Keratinocyte (primary cell): ENCODE measurements around the gene AKT1S1. TPM values are rescaled to one million over a fixed set of nuclear protein-coding genes. Genes with fewer than 3 reads are reported as not detected.

Experiments used
- DNase-seq: peaks from one replicate; pipeline ENCODE4 v3.0.0-alpha.2; 2011; ENCODE audit warnings: low read depth, missing footprints, low spot score
- FAIRE-seq: peaks from 2 replicates; lab custom pipeline; 2011; peaks lifted over from hg19 to GRCh38; lab: Jason Lieb, UNC
- H2AFZ ChIP-seq: 2 replicates; pipeline ENCODE4 v1.6.0; 2012; ENCODE audit warnings: low read length, control low read depth, inconsistent platforms; ENCODE audit not compliant: control insufficient read depth
- H3K27ac ChIP-seq: 2 replicates; pipeline ENCODE4 v1.5.1; 2011; ENCODE audit warnings: low read length; ENCODE audit not compliant: control insufficient read depth, insufficient read depth
- H3K27me3 ChIP-seq: 3 replicates; pipeline ENCODE4 v1.6.0; 2011; ENCODE audit warnings: low read length; ENCODE audit not compliant: control insufficient read depth, insufficient read depth; ENCODE audit errors: extremely low read depth
- H3K36me3 ChIP-seq, 2 experiments: 2 replicates in 1 of 2; 3 replicates in 1 of 2; pipeline ENCODE4 v1.5.1; 2011; ENCODE audit warnings: low read length in 2 of 2, mild to moderate bottlenecking in 1 of 2; ENCODE audit not compliant: control insufficient read depth in 2 of 2, insufficient read depth in 2 of 2; ENCODE audit errors: extremely low read depth in 1 of 2
- H3K4me1 ChIP-seq: 3 replicates; pipeline ENCODE4 v1.5.1; 2011; ENCODE audit warnings: low read length; ENCODE audit not compliant: control insufficient read depth, insufficient read depth; ENCODE audit errors: extremely low read depth
- H3K4me2 ChIP-seq: 3 replicates; pipeline ENCODE4 v1.6.0; 2011; ENCODE audit warnings: low read depth, low read length; ENCODE audit not compliant: control insufficient read depth, insufficient read depth; ENCODE audit errors: extremely low read depth
- H3K4me3 ChIP-seq, 3 experiments: fragments of 200-600 bp in 1 of 3; sonication (generic) in 1 of 3; 2 replicates in 2 of 3; 3 replicates in 1 of 3; pipeline ENCODE4 v1.5.1; 2011 to 2016; ENCODE audit warnings: low read length in 3 of 3, mild to moderate bottlenecking in 3 of 3, control low read depth in 2 of 3, inconsistent platforms in 1 of 3, low read depth in 1 of 3, mixed read lengths in 1 of 3, mixed run types in 1 of 3, moderate library complexity in 1 of 3; ENCODE audit not compliant: control insufficient read depth in 2 of 3, insufficient read depth in 2 of 3; ENCODE audit errors: extremely low read depth in 1 of 3
- H3K79me2 ChIP-seq: 2 replicates; pipeline ENCODE4 v1.6.0; 2012; ENCODE audit warnings: low read length; ENCODE audit not compliant: control insufficient read depth, insufficient read depth
- H3K9ac ChIP-seq: 3 replicates; pipeline ENCODE4 v1.6.0; 2011; ENCODE audit warnings: low read length; ENCODE audit not compliant: control insufficient read depth, insufficient read depth; ENCODE audit errors: extremely low read depth
- H3K9me1 ChIP-seq: 3 replicates; pipeline ENCODE4 v1.6.0; 2011; ENCODE audit warnings: low read length; ENCODE audit not compliant: control insufficient read depth, insufficient read depth; ENCODE audit errors: extremely low read depth
- H3K9me3 ChIP-seq: 2 replicates; pipeline ENCODE4 v1.5.1; 2012; ENCODE audit warnings: low read depth, low read length; ENCODE audit not compliant: control insufficient read depth
- H4K20me1 ChIP-seq: 3 replicates; pipeline ENCODE4 v1.6.0; 2011; ENCODE audit warnings: low read length; ENCODE audit not compliant: control insufficient read depth, insufficient read depth; ENCODE audit errors: extremely low read depth
- EZH2 ChIP-seq: IDR thresholded peaks from one replicate; pipeline ENCODE4 v1.6.1; 2012; ENCODE audit warnings: inconsistent platforms, mild to moderate bottlenecking, low read length, moderate library complexity
- dilution Hi-C: fragments of 300-500 bp; cut with MboI; formaldehyde crosslinking; loops from one replicate; pipeline ENCODE4 v1.7.0; 2020; ENCODE audit warnings: low sequenced_read_pairs; ENCODE audit not compliant: extremely low pct_ligation_motif_present
- polyA plus RNA-seq, 5 experiments: library from polyadenylated mRNA; depleted of rRNA in 3 of 5; stranded (reverse) in 3 of 5; stranded (forward) in 1 of 5; unstranded in 1 of 5; fragments of >200 nt; gene quantifications; 1 replicate in 1 of 5; 2 replicates in 3 of 5; 3 replicates in 1 of 5; pipeline versions ENCODE4 v1.2.1 to v1.2.3, GENCODE V29; 2011 to 2012; ENCODE audit warnings: missing spikeins in 2 of 5, low read depth in 1 of 5, low replicate concordance in 1 of 5
- TF ChIP-seq, protein P1 (sequence below), 3 experiments: IDR thresholded peaks in 1 of 3; conservative IDR thresholded peaks in 1 of 3; optimal IDR thresholded peaks in 1 of 3; 2 replicates in 2 of 3; 3 replicates in 1 of 3; pipeline versions ENCODE3 to v1.5.1; 2011; ENCODE audit warnings: low read length in 3 of 3, mild to moderate bottlenecking in 3 of 3, moderate library complexity in 2 of 3, control low read depth in 1 of 3, inconsistent platforms in 1 of 3; ENCODE audit not compliant: insufficient read depth in 2 of 3; ENCODE audit errors: extremely low read depth in 1 of 3

Gene AKT1S1
- polyA plus RNA-seq, 1 donor (not counting 4 experiments of a cell fraction or from before 2014, with no cell fraction given), result 27.2 TPM

DNA sequence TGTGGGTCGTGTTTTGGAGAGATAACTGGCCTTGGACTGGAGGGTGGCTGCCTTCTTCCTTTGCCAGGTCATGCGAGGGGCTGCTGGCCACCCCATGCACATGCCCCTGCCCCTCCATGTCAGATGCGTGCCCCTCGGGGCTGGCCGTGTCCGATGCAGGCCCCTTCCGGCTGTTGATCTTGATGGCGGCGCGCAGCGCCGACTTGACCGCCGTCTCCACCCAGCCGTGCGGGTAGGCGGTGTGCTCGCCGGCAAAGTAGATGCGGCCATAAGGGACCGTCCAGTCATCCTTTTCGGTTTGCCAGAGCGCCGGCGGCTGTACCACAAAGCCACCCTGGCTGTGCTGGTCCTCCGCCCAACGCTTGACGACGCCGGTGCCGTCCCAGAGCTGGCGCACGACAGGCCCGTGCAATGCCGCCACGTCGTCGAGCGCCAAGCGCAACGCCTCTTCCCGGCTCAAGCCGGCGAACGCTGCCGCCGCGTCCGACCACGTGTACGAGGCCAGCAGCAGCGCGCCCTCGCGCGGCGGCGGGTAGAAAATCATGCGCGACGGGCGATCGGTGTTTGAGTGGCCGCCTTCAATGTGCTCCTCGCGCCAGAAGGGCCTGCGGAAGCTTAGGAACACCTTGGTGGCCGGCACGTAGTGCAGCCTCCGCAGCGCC, 12.7 kb upstream of the AKT1S1 start:
- Histone ChIP-seq H3K27ac (no peak overlapping the region), H3K79me2 (no peaks in the 10 kb centered on the region), H3K4me2 (peak overlapping the region; percentile 58), H3K36me3 (peaks cover 0 to 2% of the 10 kb centered on the region in 2 experiments), H3K27me3 (peaks cover 7% of the 10 kb centered on the region), H3K9me1 (no peaks in the 10 kb centered on the region), H3K4me1 (peaks cover 3% of the 10 kb centered on the region), H2AFZ (peak overlapping the region; percentile 58), H3K9me3 (no peaks in the 10 kb centered on the region), H3K4me3 (peak overlapping the region in 1 of 3 experiments; percentile 12), H3K9ac (no peak overlapping the region), H4K20me1 (no peaks in the 10 kb centered on the region)
- no peak for FAIRE-seq
- TF ChIP-seq, protein P1, sequence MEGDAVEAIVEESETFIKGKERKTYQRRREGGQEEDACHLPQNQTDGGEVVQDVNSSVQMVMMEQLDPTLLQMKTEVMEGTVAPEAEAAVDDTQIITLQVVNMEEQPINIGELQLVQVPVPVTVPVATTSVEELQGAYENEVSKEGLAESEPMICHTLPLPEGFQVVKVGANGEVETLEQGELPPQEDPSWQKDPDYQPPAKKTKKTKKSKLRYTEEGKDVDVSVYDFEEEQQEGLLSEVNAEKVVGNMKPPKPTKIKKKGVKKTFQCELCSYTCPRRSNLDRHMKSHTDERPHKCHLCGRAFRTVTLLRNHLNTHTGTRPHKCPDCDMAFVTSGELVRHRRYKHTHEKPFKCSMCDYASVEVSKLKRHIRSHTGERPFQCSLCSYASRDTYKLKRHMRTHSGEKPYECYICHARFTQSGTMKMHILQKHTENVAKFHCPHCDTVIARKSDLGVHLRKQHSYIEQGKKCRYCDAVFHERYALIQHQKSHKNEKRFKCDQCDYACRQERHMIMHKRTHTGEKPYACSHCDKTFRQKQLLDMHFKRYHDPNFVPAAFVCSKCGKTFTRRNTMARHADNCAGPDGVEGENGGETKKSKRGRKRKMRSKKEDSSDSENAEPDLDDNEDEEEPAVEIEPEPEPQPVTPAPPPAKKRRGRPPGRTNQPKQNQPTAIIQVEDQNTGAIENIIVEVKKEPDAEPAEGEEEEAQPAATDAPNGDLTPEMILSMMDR (optimal IDR thresholded peaks at IDR 0.05 in 1 of 3, IDR thresholded peaks at IDR 0.05 in 1 of 3, conservative IDR thresholded peaks at IDR 0.05 in 1 of 3; ENCODE audit: extremely low read depth in 1 of 3, insufficient read depth in 2 of 3, low read length in 3 of 3), result peak; percentile 65 to 88 (median 87)
- TF ChIP-seq EZH2, result no peak
- dilution Hi-C loops, result no loop called here
- no peak for DNase-seq

DNA sequence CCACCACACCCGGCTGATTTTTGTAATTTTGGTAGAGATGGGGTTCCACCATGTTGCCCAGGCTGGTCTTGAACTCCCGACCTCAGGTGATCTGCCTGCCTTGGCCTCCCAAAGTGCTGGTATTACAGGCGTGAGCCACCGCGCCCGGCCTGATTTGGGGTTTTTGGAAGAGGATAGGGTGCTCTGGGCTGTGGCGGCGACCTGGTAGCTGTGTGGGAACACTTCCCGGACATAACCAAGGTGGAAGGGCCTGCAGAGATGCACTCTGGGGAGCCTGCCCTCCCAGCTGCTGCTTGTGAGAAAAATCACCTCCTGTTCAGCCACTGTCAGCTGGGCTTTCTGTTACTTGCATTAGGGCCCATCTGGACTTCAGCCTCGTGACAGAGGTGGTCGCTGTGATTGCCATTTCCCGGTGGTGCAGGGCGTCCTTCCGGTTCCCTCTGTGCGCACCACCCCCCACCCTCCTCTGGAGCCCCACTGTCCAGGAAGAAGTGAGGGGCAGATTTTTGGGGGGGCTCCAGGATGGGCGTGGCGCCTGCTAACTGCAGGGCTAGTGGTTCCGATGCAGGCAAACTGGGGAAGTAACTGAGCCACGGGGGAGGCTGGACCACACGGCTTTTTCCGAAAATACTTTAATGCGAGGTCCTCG, 12.0 kb upstream of the AKT1S1 start:
- TF ChIP-seq EZH2, result no peak
- H3K36me3 ChIP-seq, result peaks cover 2 to 5% of the 10 kb centered on the region in 2 experiments
- no peak for DNase-seq

More for the DNA sequence above, 12.0 kb upstream of the AKT1S1 start:
- no peak overlapping the region for H3K4me3 ChIP-seq
- no peak overlapping the region for H3K27ac ChIP-seq
- no peaks in the 10 kb centered on the region for H3K9me1 ChIP-seq
- no peak overlapping the region for H2AFZ ChIP-seq
- H3K4me2 ChIP-seq, result no peak overlapping the region
- H3K9ac ChIP-seq, result no peak overlapping the region
- dilution Hi-C loops, result no loop called here
- H3K27me3 ChIP-seq, result peaks cover 7% of the 10 kb centered on the region
- H3K4me1 ChIP-seq, result peaks cover 7% of the 10 kb centered on the region
- no peaks in the 10 kb centered on the region for H4K20me1 ChIP-seq
- no peaks in the 10 kb centered on the region for H3K79me2 ChIP-seq
- H3K9me3 ChIP-seq, result no peaks in the 10 kb centered on the region
- FAIRE-seq, result no peak
